SK-N-SH treated with all-trans-retinoic acid at 6 μM for 48 hours (cell line): ENCODE results near the gene CYP11A1.

Source experiments
- ATAC-seq: fragments of 200-7000 bp; cut with Tn5 transposase; 3 replicates; pipeline ENCODE4 v1.9.1; 2020; ENCODE audit warnings: mild to moderate bottlenecking, moderate library complexity
- ARNTL ChIP-seq: fragments of 450-650 bp; formaldehyde crosslinking; IDR thresholded peaks from 2 replicates; pipeline ENCODE4 v1.5.0; 2020; ENCODE audit warnings: low read depth, mild to moderate bottlenecking, moderate library complexity, borderline replicate concordance
- CREB5 ChIP-seq: fragments of 250-450 bp; sonication (Bioruptor Pico); IDR thresholded peaks from 2 replicates; pipeline ENCODE4 v1.5.1; 2020; ENCODE audit warnings: low read depth, mild to moderate bottlenecking, moderate library complexity
- CSRNP3 ChIP-seq: fragments of 250-450 bp; sonication (Bioruptor Pico); IDR thresholded peaks from 2 replicates; pipeline ENCODE4 v1.5.1; 2021; ENCODE audit warnings: mild to moderate bottlenecking, moderate library complexity
- ESRRG ChIP-seq: fragments of 250-450 bp; sonication (Bioruptor Pico); IDR thresholded peaks from 2 replicates; pipeline ENCODE4 v1.6.1; 2021; ENCODE audit warnings: mild to moderate bottlenecking
- GLIS3 ChIP-seq: fragments of 250-450 bp; sonication (Bioruptor Pico); IDR thresholded peaks from 2 replicates; pipeline ENCODE4 v1.5.0; 2020; ENCODE audit warnings: mild to moderate bottlenecking, moderate library complexity
- OSR1 ChIP-seq: fragments of 250-450 bp; sonication (Bioruptor Pico); IDR thresholded peaks from 2 replicates; pipeline ENCODE4 v1.8.0; 2022; ENCODE audit warnings: moderate library complexity, mild to moderate bottlenecking, inconsistent platforms
- SNAI2 ChIP-seq: fragments of 250-450 bp; sonication (Bioruptor Pico); IDR thresholded peaks from 2 replicates; pipeline ENCODE4 v1.5.0; 2020; ENCODE audit warnings: mild to moderate bottlenecking, moderate library complexity
- TOX ChIP-seq: fragments of 250-450 bp; sonication (Bioruptor Pico); IDR thresholded peaks from 2 replicates; pipeline ENCODE4 v1.8.0; 2021; ENCODE audit warnings: mild to moderate bottlenecking, moderate library complexity, borderline replicate concordance
- TSHZ2 ChIP-seq: fragments of 250-450 bp; sonication (Bioruptor Pico); IDR thresholded peaks from 2 replicates; pipeline ENCODE4 v1.5.0; 2020; ENCODE audit warnings: mild to moderate bottlenecking, moderate library complexity
- ZFP30 ChIP-seq: fragments of 450-650 bp; formaldehyde crosslinking; IDR thresholded peaks from 2 replicates; pipeline ENCODE4 v1.5.0; 2022; ENCODE audit warnings: mild to moderate bottlenecking, moderate library complexity
- ZNF70 ChIP-seq: fragments of 450-650 bp; formaldehyde crosslinking; IDR thresholded peaks from 2 replicates; pipeline ENCODE4 v1.5.0; 2020; ENCODE audit warnings: mild to moderate bottlenecking, moderate library complexity
- ZNF8 ChIP-seq: fragments of 450-650 bp; formaldehyde crosslinking; IDR thresholded peaks from 2 replicates; pipeline ENCODE4 v1.5.0; 2020; ENCODE audit warnings: mild to moderate bottlenecking, moderate library complexity
- TF ChIP-seq, protein P1 (sequence below): fragments of 250-450 bp; sonication (Bioruptor Pico); IDR thresholded peaks from 2 replicates; pipeline ENCODE4 v1.8.0; 2021; ENCODE audit warnings: low read depth, mild to moderate bottlenecking, moderate library complexity, borderline replicate concordance

CYP11A1 gene

DNA sequence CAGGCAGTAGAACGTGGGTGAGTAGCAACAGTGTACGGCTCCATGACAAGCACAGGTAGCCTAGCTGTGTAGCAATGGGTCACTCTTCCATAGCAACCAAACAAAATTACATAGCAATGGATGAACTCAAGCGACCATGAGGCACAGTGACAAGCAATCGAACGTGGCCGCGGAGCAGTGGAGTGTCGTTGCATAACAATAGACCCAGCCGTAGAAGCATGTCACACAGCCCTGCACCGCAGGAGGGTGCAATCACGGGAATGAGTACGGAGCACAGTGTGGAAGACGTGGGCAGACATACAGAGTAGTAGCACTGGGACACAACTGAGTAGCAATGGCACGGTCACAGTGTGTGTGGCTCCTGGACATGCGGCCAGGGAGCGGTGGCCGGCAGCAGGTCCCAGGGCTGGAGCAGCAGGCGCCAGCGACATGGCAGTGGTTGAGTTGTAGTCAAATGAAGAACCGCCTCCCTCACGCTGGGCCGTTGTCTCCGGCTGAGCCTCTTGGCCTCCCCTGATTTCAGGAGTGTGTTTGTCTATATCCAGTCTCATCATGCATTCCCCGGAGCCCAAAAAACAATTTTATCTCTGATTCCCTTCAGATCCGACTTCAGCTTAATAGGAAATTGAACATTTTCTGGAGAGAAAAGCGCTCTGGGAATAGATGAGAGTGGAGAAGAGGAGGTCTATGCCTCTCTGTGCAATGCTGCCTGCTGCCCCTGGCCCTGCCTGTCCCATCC is 67.2 kb downstream of the CYP11A1 start:
- ATAC-seq, result no peak
- TF ChIP-seq, protein P1, sequence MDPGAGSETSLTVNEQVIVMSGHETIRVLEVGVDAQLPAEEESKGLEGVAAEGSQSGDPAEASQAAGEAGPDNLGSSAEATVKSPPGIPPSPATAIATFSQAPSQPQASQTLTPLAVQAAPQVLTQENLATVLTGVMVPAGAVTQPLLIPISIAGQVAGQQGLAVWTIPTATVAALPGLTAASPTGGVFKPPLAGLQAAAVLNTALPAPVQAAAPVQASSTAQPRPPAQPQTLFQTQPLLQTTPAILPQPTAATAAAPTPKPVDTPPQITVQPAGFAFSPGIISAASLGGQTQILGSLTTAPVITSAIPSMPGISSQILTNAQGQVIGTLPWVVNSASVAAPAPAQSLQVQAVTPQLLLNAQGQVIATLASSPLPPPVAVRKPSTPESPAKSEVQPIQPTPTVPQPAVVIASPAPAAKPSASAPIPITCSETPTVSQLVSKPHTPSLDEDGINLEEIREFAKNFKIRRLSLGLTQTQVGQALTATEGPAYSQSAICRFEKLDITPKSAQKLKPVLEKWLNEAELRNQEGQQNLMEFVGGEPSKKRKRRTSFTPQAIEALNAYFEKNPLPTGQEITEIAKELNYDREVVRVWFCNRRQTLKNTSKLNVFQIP (CRISPR knock-in tag), result no peak
- TF ChIP-seq ARNTL (CRISPR knock-in tag) (no peak), TOX (no peak), TSHZ2 (CRISPR knock-in tag) (no peak), CSRNP3 (CRISPR knock-in tag) (no peak), ZFP30 (CRISPR knock-in tag) (no peak), ESRRG (CRISPR knock-in tag) (no peak), ZNF8 (CRISPR knock-in tag) (no peak), ZNF70 (CRISPR knock-in tag) (no peak), CREB5 (CRISPR knock-in tag) (no peak), OSR1 (no peak)

- peak; percentile 64 for ATAC-seq
- no peak for TF ChIP-seq GLIS3 (CRISPR knock-in tag)
- 0 out of 2 replicates have a peak, but pooled peaks have one; percentile 34 for TF ChIP-seq TSHZ2 (CRISPR knock-in tag)
- TF ChIP-seq, protein P1 (CRISPR knock-in tag), result no peak
- TF ChIP-seq CREB5 (CRISPR knock-in tag), result no peak
Observed at GRCh38 chr15:74297887-74298286, 69.6 kb downstream of the CYP11A1 start.

GRCh38 chr15:74295800-74296199 is 71.6 kb downstream of the CYP11A1 start:
- TF ChIP-seq ZNF8 (CRISPR knock-in tag) (no peak), SNAI2 (no peak), ESRRG (CRISPR knock-in tag) (no peak)
- ATAC-seq, result no peak
